ENCODE measurements around the gene AP2A2.

AP2A2 gene

GRCh38 chr11:945986-946385 lies 20.3 kb downstream of the AP2A2 start:
- Histone ChIP-seq H3K27ac (ENCODE audit: low read depth, low read length) (no peak overlapping the region), H3K4me1 (ENCODE audit: insufficient read depth, low read length) (no peaks in the 10 kb centered on the region), H3K9me3 (ENCODE audit: low read length) (no peaks in the 10 kb centered on the region), H3K4me3 (ENCODE audit: low read depth in 1 of 2, low read length in 2 of 2) (no peak overlapping the region), H3K27me3 (ENCODE audit: control insufficient read depth in 1 of 2, insufficient read depth in 2 of 2, low read length in 2 of 2) (no peaks in the 10 kb centered on the region), H3K36me3 (ENCODE audit: insufficient read depth, low read length) (peaks cover 5% of the 10 kb centered on the region), H3K9ac (ENCODE audit: low read length) (no peak overlapping the region)

GRCh38 chr11:947744-948143 lies 22.1 kb downstream of the AP2A2 start:
- H3K36me3 ChIP-seq (ENCODE audit: insufficient read depth, low read length), result peaks cover 5% of the 10 kb centered on the region
- no peak overlapping the region for H3K27ac ChIP-seq (ENCODE audit: low read depth, low read length)
- no peak overlapping the region for H3K9ac ChIP-seq (ENCODE audit: low read length)
- H3K9me3 ChIP-seq (ENCODE audit: low read length), result no peaks in the 10 kb centered on the region
- peaks cover 6% of the 10 kb centered on the region for H3K4me1 ChIP-seq (ENCODE audit: insufficient read depth, low read length)
- H3K27me3 ChIP-seq (ENCODE audit: control insufficient read depth in 1 of 2, insufficient read depth in 2 of 2, low read length in 2 of 2), result no peaks in the 10 kb centered on the region
- no peak overlapping the region for H3K4me3 ChIP-seq (ENCODE audit: low read depth in 1 of 2, low read length in 2 of 2)

DNA sequence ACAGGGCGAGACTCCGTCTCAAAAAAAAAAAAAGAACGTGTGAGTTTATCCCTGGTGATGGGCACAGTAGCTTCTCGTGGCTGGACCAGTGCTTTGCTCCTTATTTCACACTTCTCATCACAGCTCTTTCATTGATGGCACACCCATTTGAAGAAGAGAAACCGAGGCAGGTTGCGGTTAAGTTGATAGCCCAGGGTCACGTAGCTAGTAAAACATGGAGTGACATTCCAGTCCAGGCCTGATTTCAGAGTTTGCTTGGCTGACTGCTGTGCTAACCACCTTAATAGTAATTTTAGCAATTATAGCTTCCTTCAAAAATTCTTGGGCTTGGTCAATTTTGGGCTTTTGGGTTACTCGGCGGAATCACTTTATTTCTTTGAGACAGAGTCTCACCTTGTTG lies 25.8 kb downstream of the AP2A2 start:
- H3K36me3 ChIP-seq (ENCODE audit: insufficient read depth, low read length), result no peaks in the 10 kb centered on the region
- no peaks in the 10 kb centered on the region for H3K27me3 ChIP-seq (ENCODE audit: control insufficient read depth in 1 of 2, insufficient read depth in 2 of 2, low read length in 2 of 2)
- no peak overlapping the region for H3K4me3 ChIP-seq (ENCODE audit: low read depth in 1 of 2, low read length in 2 of 2)
- H3K9me3 ChIP-seq (ENCODE audit: low read length), result no peaks in the 10 kb centered on the region
- no peak overlapping the region for H3K9ac ChIP-seq (ENCODE audit: low read length)
- no peak overlapping the region for H3K27ac ChIP-seq (ENCODE audit: low read depth, low read length)
- H3K4me1 ChIP-seq (ENCODE audit: insufficient read depth, low read length), result peaks cover 6% of the 10 kb centered on the region

- H3K4me3 ChIP-seq (ENCODE audit: low read depth in 1 of 2, low read length in 2 of 2), result no peak overlapping the region
- peaks cover 6% of the 10 kb centered on the region for H3K4me1 ChIP-seq (ENCODE audit: insufficient read depth, low read length)
- no peaks in the 10 kb centered on the region for H3K27me3 ChIP-seq (ENCODE audit: control insufficient read depth in 1 of 2, insufficient read depth in 2 of 2, low read length in 2 of 2)
- no peak overlapping the region for H3K9ac ChIP-seq (ENCODE audit: low read length)
- H3K9me3 ChIP-seq (ENCODE audit: low read length), result no peaks in the 10 kb centered on the region
- H3K36me3 ChIP-seq (ENCODE audit: insufficient read depth, low read length), result no peaks in the 10 kb centered on the region
- no peak overlapping the region for H3K27ac ChIP-seq (ENCODE audit: low read depth, low read length)
Observed at GRCh38 chr11:952406-953385, 27.0 kb downstream of the AP2A2 start.

GRCh38 chr11:953512-953911 lies 27.8 kb downstream of the AP2A2 start:
- Histone ChIP-seq H3K9me3 (ENCODE audit: low read length) (no peaks in the 10 kb centered on the region), H3K4me1 (ENCODE audit: insufficient read depth, low read length) (peaks cover 6% of the 10 kb centered on the region), H3K9ac (ENCODE audit: low read length) (no peak overlapping the region), H3K4me3 (ENCODE audit: low read depth in 1 of 2, low read length in 2 of 2) (no peak overlapping the region), H3K27ac (ENCODE audit: low read depth, low read length) (no peak overlapping the region), H3K27me3 (ENCODE audit: control insufficient read depth in 1 of 2, insufficient read depth in 2 of 2, low read length in 2 of 2) (no peaks in the 10 kb centered on the region), H3K36me3 (ENCODE audit: insufficient read depth, low read length) (peaks cover 3% of the 10 kb centered on the region)

- Histone ChIP-seq H3K9me3 (ENCODE audit: low read length) (no peaks in the 10 kb centered on the region), H3K27ac (ENCODE audit: low read depth, low read length) (no peak overlapping the region), H3K4me1 (ENCODE audit: insufficient read depth, low read length) (peaks cover 6% of the 10 kb centered on the region), H3K4me3 (ENCODE audit: low read depth in 1 of 2, low read length in 2 of 2) (no peak overlapping the region), H3K9ac (ENCODE audit: low read length) (no peak overlapping the region), H3K36me3 (ENCODE audit: insufficient read depth, low read length) (peaks cover 8% of the 10 kb centered on the region), H3K27me3 (ENCODE audit: control insufficient read depth in 1 of 2, insufficient read depth in 2 of 2, low read length in 2 of 2) (no peaks in the 10 kb centered on the region)
Observed at GRCh38 chr11:954392-955153, 28.9 kb downstream of the AP2A2 start.

DNA sequence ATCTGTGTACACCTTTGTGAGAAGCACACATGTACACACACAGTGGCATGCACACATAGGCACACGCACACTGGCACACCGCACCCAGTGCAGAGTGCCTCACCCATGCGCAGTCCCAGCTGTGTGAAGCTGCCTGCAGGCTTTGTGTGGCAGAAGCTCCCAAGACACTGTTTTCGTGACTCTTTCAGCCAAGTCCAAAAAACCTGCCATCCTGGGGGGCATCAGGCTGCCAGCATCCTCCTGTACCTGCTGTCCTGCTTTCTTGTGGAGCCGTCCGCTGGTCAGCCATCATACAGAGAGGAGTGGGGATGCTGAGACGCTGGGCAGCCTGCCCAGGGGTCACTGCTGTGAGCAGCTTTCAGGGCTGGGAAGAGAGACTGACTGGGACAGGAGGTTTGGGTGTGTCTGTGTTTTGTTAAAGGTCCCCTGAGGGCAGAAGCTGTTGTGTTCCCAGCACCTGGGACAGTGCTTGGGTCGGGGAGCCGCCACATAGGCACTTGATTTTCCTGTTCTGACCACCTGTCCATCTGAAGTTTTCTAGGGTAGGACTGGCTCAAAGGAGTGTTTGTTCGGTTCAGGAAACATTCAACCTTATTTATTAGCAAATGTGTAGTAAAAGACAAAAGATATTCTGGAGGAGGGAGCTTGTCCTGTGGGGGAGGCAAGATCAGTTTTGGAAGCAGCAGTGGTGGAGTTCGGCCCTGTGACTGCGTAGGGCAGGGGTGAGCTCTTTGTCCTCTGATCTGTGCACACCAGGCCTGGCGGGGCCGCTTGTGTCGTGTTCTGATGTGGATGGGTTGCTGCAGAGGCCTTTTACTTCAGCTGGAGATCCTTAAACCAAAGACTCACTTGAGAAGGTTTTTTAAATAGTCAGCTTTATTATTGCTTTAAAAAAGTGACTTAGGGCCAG lies 29.7 kb downstream of the AP2A2 start:
- Histone ChIP-seq H3K4me3 (ENCODE audit: low read depth in 1 of 2, low read length in 2 of 2) (no peak overlapping the region), H3K36me3 (ENCODE audit: insufficient read depth, low read length) (peaks cover 14% of the 10 kb centered on the region), H3K27me3 (ENCODE audit: control insufficient read depth in 1 of 2, insufficient read depth in 2 of 2, low read length in 2 of 2) (no peaks in the 10 kb centered on the region), H3K27ac (ENCODE audit: low read depth, low read length) (no peak overlapping the region), H3K9ac (ENCODE audit: low read length) (no peak overlapping the region), H3K9me3 (ENCODE audit: low read length) (no peaks in the 10 kb centered on the region), H3K4me1 (ENCODE audit: insufficient read depth, low read length) (peaks cover 6% of the 10 kb centered on the region)

- Histone ChIP-seq H3K27ac (ENCODE audit: low read depth, low read length) (no peak overlapping the region), H3K36me3 (ENCODE audit: insufficient read depth, low read length) (peaks cover 22% of the 10 kb centered on the region), H3K27me3 (ENCODE audit: control insufficient read depth in 1 of 2, insufficient read depth in 2 of 2, low read length in 2 of 2) (no peaks in the 10 kb centered on the region), H3K4me1 (ENCODE audit: insufficient read depth, low read length) (peaks cover 2% of the 10 kb centered on the region), H3K9me3 (ENCODE audit: low read length) (no peaks in the 10 kb centered on the region), H3K9ac (ENCODE audit: low read length) (no peak overlapping the region), H3K4me3 (ENCODE audit: low read depth in 1 of 2, low read length in 2 of 2) (no peak overlapping the region)
Observed at GRCh38 chr11:957212-957920, 31.7 kb downstream of the AP2A2 start.

GRCh38 chr11:958101-958500 lies 32.4 kb downstream of the AP2A2 start:
- no peaks in the 10 kb centered on the region for H3K4me1 ChIP-seq (ENCODE audit: insufficient read depth, low read length)
- no peaks in the 10 kb centered on the region for H3K9me3 ChIP-seq (ENCODE audit: low read length)
- no peak overlapping the region for H3K4me3 ChIP-seq (ENCODE audit: low read depth in 1 of 2, low read length in 2 of 2)
- H3K9ac ChIP-seq (ENCODE audit: low read length), result no peak overlapping the region
- no peak overlapping the region for H3K27ac ChIP-seq (ENCODE audit: low read depth, low read length)
- peaks cover 22% of the 10 kb centered on the region for H3K36me3 ChIP-seq (ENCODE audit: insufficient read depth, low read length)
- no peaks in the 10 kb centered on the region for H3K27me3 ChIP-seq (ENCODE audit: control insufficient read depth in 1 of 2, insufficient read depth in 2 of 2, low read length in 2 of 2)

DNA sequence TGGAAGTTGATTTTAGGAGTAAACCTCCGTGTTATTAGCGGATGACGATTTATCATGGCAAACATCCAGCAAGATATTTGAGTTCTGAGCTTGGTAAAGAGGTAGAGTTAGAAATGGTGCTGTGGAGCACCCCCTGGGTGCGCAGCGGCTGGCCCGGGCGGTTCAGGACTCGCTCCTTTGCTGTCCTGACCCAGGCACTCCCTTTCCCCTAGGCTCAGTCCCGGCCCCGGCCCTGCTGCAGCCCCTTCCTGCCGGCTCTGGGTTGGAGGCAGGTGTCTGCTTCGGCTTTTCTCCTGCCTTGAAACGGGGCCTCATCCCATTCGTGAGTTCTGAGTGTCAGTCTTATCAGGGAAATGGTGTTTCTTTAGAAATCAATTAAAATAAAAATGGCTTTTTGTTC lies 33.4 kb downstream of the AP2A2 start:
- Histone ChIP-seq H3K4me1 (ENCODE audit: insufficient read depth, low read length) (no peaks in the 10 kb centered on the region), H3K36me3 (ENCODE audit: insufficient read depth, low read length) (peaks cover 27% of the 10 kb centered on the region), H3K27me3 (ENCODE audit: control insufficient read depth in 1 of 2, insufficient read depth in 2 of 2, low read length in 2 of 2) (no peaks in the 10 kb centered on the region), H3K4me3 (ENCODE audit: low read depth in 1 of 2, low read length in 2 of 2) (no peak overlapping the region), H3K9me3 (ENCODE audit: low read length) (no peaks in the 10 kb centered on the region), H3K9ac (ENCODE audit: low read length) (no peak overlapping the region), H3K27ac (ENCODE audit: low read depth, low read length) (no peak overlapping the region)

Measured in muscle layer of colon (tissue), 2 donors.